ENCODE measurements around the gene ACAP2.
"Not testable (repeated sequence)": the region's sequence is repeated elsewhere in the genome, so short reads cannot be mapped to it uniquely, and the experiment has no call there.

ACAP2 gene

DNA sequence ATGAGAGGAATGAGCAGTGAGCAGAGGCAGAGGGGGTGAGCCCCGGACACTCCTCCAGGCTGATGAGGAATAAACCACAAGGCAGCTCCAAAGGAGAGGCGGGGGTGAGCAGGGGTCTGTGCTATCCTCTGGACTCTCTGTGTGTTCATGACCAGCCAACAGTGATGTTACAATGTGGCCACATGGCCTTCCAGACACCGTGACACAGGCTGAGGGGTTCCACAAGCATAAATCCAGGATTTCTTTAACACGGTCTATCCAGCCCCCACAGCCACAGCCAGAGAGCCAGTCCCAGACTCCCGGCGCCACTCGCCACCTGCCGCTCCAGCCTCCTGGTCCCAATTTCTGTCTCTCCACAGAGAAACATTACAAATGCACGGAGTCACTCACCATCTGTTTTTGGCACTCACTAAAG lies 196.2 kb downstream of the ACAP2 start:
- DNase-seq (ENCODE audit: low read depth, low spot score): no peak

DNA sequence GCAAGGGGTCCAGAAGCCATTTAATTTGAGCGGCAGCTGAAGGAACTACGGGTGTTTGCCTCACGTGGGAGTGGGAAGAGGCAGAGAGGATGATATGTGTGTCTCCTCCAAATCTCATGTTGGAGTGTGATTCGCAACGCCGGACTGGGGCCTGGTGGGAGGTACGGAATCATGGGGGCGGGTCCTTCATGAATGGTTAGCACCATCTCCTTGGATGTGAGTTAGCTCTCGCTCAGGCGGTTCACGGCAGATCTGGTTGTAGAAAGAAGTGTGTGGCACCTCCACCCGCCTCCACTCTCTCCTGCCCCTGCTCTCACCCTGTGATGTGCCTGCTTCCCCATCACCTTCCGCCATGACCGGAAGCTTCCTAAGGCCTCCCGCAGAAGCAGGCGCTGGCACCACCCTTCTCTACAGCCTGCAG lies 197.3 kb downstream of the ACAP2 start:
- no peak for DNase-seq (ENCODE audit: low read depth, low spot score)

DNA sequence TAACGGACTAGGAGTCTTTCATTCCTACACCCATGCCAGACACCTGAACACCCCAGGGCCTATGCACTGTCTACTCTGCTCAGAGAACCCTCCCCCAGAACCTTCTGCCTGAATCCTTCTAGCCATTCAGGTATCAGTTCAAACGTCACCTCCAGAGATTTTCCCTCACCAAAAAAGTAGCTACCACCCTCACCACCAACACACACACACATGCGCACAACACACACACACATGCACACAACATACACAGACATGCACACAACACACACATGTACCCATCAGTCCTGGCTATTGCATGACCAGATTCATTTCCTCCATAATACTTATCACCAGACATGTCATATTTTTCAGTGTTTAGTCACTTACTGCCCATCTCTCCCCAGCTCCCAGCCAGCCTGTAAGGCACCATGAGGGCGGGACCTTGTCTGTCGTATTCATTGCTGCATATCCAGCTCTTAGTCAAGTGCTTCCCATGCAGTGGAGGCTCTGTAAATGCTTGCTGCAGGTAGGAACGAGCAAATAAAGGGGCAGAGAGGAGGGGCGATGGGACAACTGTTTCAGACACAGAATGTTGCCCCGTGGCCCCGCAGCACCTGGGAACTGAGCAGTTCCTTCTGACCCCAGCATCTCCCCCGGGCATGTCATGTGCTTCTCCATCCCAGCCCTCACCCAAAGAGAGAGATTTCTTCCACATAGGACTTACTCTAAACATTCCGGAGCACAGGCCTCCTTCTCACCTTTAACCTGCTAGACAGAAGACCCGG lies 201.0 kb downstream of the ACAP2 start:
- no peak for DNase-seq (ENCODE audit: low read depth, low spot score)

DNA sequence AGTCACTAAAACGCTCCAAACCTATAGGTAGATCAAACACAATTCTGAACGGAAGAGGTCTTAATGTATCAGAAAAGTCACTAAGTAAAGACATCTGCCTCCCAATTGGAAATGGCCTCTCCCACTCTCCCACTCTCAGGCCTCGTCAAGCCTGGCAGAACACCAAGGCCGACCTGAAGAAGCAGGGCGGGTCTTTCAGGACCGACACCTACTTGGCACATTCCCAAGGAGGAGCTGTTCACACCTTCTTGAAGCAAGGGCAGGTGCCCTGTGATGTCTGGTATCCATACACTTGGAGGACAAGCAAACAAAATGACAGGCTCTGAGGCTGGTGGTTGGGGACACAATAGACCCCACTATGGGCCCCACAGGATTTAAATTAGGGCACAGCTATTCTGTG lies 201.9 kb downstream of the ACAP2 start:
- no peak for DNase-seq (ENCODE audit: low read depth, low spot score)

DNA sequence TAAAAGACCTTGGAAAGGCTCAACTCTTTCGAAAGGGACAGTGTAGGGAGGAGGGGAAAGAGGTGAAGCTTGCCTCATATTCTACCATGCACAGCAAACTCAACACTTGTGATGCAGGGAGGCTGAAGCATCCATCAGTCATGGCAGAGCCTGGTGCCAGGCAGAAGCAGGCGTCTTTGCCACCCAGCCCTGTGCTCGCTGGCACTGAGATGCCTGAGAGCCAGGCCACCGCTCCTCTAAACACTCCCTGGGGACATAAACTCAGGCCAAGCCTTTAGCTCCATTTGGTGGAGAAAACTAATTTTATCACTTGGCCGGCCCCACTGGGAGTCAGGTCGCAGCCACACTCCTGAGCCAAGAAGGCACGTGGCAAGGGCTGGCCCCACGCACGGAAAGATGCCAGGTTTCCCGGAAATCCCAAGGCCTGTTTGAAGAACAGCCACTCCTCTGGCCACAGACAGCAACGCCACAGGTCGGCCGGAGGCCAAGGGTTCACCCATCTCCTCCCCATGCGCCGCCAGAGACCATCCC lies 202.6 kb downstream of the ACAP2 start:
- DNase-seq (ENCODE audit: low read depth, low spot score): no peak

DNA sequence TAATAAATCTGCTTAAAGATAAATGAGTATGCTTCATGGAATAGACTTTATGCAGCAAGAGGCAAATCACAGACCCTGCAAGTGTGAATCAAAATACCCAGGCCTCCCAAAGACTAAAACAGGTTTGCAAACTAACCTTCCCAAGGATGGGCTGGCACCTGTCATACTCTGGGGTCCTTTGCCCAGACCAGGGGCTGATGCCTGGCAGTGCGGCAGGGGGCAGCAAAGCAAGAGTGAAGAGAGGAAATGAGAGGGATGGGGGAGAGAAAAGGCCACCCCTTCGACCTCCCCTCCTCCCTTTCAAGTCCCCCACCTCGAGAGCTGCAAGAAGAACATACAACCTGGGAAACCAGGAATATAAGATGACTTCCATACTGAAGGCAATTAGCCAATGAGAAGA lies 203.7 kb downstream of the ACAP2 start:
- DNase-seq (ENCODE audit: low read depth, low spot score): no peak

DNA sequence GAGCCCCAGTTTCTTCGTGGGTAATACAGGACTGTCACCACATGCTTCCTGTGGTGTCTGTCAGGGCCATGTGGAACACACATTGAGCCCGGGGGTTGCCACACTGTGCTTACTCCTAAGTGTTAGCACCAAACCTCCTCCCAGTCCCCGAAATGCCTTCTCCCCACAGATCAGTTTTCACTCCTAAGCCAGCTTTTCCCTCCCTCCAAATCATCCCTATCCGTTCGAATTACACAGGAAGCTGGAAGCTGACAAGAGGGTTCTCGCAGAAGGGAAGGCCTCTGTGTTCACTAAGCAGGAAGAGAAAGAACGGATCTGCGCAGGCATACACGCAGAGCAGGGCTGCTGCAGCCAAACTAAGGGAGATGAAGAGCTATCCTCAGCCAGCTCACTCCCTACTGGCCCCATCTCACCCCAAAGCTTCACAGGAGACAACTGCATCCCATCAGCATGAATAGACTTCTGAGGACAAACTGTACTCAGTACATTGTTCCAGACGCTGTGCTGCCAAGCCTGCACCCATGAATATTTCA lies 204.2 kb downstream of the ACAP2 start:
- DNase-seq (ENCODE audit: low read depth, low spot score): no peak

DNA sequence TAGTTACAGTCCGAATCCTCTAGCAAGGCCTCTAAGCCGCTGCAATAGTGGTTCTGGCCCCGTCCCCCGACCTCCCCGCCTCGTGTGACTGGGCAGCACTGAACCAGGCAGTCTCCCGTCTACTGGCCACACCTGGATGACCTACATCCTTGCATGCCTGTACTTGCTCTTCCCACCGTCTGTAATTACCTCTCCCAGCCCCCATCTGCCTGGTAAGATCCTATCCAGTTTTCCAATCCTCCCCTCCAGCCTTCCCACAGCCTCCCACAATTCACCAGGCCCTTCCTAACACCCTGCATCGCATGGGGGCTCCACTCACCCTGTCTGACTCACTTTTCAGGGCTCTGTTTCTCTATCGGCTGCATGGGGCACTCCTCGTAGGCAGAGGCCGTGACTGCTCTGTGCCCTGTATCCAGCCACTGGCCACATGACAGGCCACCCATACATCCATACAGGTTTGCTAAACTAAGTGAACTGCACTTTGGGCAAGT lies 204.7 kb downstream of the ACAP2 start:
- DNase-seq (ENCODE audit: low read depth, low spot score): no peak

DNA sequence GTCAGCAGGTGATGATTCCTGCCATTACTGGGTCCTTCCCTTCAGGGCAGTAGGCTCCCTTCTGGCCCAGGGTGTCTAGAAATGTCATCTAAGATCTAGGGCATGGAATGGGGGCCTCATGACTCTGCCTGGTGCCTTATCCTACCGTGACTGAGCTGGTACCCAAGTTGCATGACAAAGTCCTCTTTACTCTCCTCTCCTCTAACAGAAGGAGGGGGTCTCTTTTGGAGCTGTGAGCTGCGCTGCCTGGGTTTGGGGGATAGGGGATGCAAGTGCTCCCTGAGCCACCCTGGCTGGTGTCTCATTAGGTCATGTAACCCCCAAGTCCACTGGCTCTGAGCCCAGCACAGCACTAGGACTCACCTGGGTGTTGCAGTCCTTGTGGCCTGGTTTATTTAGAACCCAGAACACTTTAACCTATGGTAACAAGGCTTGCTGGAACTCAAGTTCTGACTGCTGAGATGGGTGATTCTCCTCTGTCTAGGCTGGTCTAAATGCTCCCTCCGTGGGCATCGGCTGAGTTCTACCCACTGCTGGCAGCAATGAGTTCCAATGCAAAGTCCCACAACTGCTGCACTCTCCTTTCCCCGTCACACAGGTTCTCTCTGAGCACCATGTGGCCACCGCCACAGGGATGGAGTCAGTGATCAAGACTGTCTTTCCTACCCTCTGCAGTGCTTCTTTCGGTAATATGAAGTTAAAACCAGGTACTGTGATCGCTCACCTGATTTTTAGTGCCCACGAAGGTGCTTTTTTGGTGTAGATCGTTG lies 205.8 kb downstream of the ACAP2 start:
- no peak for DNase-seq (ENCODE audit: low read depth, low spot score)

DNA sequence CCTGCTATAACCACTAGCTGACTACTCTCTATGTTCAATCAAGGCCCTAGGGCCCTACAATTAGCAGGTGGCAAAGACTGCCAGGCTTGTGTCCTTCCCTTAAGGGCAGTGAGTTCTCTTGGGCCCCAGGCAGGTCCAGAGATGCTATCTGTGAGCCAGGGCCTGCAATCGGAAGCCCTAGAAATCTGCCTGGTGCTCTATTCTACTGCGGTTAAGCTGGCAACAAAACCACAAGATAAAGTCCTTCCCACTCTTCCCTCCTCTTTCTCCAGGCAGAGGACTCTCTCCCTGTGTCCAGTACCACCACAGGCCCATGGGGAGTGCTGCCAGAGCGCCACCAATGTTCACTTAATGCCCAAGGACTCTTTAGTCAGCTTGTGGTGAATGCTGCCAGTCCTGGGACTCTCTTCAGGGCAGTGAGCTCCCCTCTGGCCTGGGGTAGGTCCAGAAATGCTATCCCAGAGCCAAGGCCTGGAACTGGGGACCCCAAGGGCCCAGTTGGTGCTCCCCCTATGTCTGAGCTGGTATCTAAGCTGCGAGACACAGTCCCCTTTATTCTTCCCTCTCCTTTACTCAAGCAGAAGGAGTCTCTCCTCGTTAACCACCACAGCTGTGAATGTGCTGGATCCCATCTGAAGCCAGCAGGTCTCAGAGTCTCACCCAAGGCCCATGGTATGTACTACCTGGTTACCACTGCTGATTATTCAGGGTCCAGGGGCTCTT lies 206.6 kb downstream of the ACAP2 start:
- no peak for DNase-seq (ENCODE audit: low read depth, low spot score)

DNA sequence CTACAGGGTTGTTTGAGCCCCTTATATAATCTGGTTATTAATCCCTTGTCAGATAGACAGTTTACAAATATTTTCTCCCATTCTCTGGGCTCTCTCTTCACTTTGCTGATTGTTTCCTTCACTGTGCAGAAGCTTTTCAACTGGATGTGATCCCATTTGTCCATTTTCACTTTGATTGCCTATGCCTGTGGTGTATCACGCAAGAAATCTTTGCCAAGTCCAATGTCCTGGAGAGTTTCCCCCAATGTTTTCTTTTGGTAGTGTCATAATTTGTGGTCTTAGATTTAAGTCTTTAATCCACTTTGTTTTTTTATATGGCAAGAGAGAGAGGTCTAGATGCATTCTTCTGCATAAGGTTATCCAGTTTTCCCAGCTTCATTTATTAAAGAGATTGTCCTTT lies 212.6 kb downstream of the ACAP2 start:
- DNase-seq (ENCODE audit: low read depth, low spot score): no peak

DNA sequence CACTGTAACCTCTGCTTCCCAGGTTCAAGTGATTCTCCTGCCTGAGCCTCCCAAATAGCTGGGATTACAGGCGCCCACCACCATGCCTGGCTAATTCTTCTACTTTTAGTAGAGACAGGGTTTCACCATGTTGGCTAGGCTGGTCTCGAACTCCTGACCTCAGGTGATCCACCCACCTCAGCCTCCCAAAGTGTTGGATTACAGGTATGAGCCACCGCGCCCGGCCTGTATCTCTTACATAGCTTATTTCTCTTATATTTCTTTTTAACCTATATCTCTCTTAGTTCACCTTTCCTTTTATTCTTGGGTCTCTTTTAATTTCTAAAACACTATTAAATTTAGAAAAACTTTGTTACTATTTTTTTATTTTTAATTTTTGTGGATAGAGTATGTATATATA lies 213.9 kb downstream of the ACAP2 start:
- not testable (repeated sequence) for DNase-seq (ENCODE audit: low read depth, low spot score)

DNA sequence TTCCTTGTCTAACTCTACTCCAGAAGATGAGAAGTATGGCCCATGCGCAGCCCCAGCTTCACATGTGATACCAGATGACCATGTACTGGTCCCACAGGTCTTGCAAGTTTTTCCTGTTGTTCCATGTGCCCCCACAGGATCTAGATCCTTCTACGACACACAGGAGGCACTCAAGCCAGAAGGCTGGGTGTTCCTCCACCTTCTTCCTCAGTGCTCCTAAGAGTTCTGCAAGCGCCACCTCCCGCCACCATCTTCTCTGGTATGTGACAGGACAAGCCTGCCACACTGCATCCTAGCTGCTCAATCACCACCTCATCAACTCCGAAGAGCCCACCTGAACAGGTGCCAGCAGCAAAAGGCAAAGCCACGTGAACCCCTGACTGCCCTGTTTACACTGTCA lies 214.9 kb downstream of the ACAP2 start:
- DNase-seq (ENCODE audit: low read depth, low spot score): no peak

DNA sequence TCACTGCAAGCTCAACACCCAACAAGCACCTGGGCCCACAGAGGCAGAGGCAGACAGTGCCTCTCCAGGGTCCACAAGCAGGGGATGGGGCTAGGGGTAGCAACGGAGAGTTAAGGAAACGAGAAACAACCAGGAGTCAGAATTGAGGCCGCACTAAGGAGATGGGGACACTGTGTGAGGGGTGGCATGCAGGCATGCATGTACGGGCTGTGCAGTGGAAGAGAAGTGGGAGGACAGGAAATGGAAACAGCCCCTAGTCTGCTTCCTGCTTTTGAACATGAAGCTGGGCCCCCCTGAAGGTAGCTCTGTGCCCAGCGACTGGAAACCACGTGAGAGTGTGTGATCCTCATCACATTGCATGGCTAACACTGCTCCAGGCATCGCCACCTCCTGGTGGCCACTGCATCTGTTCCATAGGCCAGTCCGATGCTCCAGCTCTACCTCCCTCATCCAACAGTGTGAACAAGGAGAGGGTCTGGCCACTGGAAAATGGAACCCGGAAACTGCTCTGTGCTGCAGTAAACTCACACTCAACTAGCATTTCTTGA lies 215.8 kb downstream of the ACAP2 start:
- no peak for DNase-seq (ENCODE audit: low read depth, low spot score)

DNA sequence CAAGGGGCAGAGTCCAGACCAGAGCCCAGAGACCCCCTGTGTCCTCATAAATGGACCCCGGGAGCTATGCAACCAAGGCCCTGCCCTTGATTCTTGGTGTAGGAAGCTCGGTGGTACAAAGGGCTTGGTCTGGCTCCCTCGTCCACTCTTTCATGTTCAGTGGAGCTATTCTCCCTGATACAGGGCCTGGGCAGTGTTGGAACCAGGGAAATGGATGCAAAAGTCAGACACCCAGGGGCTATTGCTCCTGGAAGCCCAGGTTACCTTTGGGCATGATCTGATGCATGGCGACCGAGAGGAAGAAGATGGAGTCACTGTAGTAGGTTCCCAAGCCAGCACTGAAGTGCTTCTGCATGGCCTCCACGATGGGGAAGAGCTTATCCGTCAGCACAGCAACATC lies 216.4 kb downstream of the ACAP2 start:
- no peak for DNase-seq (ENCODE audit: low read depth, low spot score)

DNA sequence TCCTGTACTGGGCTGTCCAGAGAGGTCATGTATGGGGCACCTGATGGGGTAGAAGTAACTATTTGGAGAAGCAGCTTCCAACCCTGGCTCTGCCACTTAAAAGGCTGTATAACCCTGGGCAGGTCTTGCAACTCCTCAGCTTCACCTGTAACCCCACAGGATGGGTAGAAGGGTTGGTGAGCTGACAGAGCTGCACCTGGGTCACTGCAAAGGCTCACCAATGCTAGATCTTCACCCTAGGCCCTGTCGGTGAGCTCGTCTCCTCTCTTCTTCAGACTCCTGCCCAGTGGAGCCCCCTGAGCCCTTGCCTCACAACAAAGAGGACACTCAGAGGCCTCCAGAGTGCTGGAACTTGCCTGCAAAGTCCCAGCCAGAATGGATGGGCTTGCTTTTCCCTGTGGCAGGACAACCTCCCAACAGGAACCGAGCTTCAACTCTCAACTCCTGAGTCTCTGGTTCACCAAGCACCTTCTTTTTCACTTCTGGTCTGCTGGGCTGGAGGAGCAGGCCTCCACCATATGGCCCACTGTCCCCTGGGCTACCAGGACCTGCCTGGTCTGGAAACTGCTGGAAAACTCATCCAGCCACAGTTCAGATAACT lies 217.7 kb downstream of the ACAP2 start:
- no peak for DNase-seq (ENCODE audit: low read depth, low spot score)
